Kidney tubule cell (primary cell): ENCODE data around the gene LRP1.

Source experiments
- DNase-seq: peaks from one replicate; pipeline ENCODE4 v3.0.0-alpha.2; 2018; ENCODE audit warnings: low spot score

The LRP1 gene

GRCh38 chr12:57254506-57255280, 126.4 kb downstream of the LRP1 start:
- no peak for DNase-seq

DNA sequence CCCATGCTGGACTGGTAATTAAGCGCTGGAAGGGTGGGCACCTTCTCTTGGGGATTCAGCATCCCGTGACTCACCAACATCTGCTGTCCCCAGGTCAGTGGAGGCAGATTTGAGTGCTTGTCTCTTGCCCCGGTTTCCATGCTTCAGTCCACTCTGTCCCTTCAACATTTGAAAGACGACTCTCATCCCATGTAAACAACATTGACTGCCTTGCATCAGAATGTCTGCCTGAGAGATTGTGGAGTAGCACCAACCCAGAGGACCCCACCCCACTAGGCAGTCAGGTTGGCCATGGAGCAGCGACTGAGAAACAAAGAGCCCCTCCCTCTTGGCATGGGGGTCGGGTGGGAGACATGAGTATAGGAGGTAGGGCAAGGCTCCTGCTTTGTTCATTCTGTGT, 127.6 kb downstream of the LRP1 start:
- no peak for DNase-seq

- no peak for DNase-seq
These were observed 131.0 kb downstream of the LRP1 start for GRCh38 chr12:57258977-57259970.

- no peak for DNase-seq
These were observed 132.1 kb downstream of the LRP1 start for GRCh38 chr12:57260366-57260765.

DNA sequence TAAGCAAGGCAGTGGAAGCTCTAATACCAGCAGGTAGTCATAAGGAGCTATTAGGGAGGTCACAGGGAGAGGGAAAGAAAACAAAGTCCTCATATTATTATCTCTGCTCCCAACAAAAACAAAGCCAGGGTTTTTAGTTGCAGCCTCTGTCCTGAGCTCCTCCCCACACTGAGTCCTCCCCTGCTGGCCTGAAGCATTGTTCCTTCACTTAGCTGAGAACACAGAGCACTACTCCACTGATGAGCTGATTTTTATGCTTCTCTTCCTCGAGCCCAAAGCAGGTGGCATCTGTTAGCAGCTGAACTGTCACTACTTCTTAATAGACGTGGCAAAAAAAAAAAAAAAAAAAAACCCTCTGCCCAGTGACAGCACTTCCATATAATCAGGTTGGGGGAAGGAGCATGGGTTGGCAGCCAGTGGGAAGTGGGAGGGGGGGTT, 133.2 kb downstream of the LRP1 start:
- DNase-seq = no peak

- no peak for DNase-seq
These were observed 134.0 kb downstream of the LRP1 start for GRCh38 chr12:57262126-57262822.
